Epithelial cell of prostate (primary cell): Measurements from ENCODE around the gene SLC7A8.
A peak's percentile ranks its signal among the peaks of the same experiment; 100 is the strongest.
"Not testable (repeated sequence)": the region's sequence is repeated elsewhere in the genome, so short reads cannot be mapped to it uniquely, and the experiment has no call there.

Experiments
- DNase-seq: peaks from one replicate; pipeline ENCODE4 v3.0.0-alpha.2; 2011; ENCODE audit warnings: low read depth, low spot score
- H3K27ac ChIP-seq: fragments of 450-650 bp; 2 replicates; pipeline ENCODE4 v1.5.1; 2017; ENCODE audit warnings: mild to moderate bottlenecking

Gene SLC7A8

GRCh38 chr14:23183479-23183878 is at the start of gene SLC7A8:
TSS of gene SLC7A8 (minus strand) at chr14:23183660. CDS start at chr14:23182914, 746 bp downstream.
- DNase-seq: no peak
- peak within 1 kb of the TSS; percentile 33 for H3K27ac ChIP-seq

- H3K27ac ChIP-seq, DNase-seq: not testable (repeated sequence)
These were observed 48.9 kb upstream of the SLC7A8 start for GRCh38 chr14:23232241-23232808.

GRCh38 chr14:23228812-23229211 is 45.4 kb upstream of the SLC7A8 start:
- DNase-seq: no peak
- H3K27ac ChIP-seq: no peak overlapping the region

DNA sequence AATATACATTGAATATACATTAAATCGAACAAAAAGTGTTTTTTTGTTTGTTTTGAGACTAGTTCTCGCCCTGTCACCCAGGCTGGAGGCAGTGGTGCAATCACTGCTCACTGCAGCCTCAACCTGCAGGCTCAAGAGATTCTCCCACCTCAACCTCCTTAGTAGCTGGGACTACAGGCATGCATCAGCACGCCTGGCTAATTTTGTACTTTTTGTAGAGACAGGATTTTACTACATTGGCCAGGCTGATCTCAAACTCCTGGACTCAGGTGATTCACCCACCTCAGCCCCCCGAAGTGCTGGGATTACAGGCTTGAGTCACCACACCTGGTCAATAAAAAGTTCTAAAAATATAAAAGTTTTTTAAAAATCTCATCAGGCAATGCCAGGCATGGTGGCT is 44.1 kb upstream of the SLC7A8 start:
- H3K27ac ChIP-seq: no peak overlapping the region
- DNase-seq: no peak

DNA sequence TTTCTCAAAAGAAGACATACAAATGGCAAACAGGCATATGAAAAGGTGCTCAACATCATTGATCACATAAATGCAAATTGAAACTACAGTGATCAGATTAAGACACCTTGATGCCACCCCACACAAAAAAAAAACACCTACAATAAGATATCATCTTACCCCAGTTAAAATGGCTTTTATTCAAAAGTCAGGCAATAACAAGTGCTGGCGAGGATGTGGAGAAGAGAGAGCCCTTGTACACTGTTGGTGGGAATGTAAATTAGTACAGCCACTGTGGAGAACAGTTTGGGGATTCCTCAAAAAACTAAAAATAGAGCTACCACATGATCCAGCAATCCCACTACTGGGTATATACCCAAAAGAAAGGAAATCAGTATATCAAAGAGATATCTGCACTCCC is 41.5 kb upstream of the SLC7A8 start:
- not testable (repeated sequence) for DNase-seq, H3K27ac ChIP-seq

DNA sequence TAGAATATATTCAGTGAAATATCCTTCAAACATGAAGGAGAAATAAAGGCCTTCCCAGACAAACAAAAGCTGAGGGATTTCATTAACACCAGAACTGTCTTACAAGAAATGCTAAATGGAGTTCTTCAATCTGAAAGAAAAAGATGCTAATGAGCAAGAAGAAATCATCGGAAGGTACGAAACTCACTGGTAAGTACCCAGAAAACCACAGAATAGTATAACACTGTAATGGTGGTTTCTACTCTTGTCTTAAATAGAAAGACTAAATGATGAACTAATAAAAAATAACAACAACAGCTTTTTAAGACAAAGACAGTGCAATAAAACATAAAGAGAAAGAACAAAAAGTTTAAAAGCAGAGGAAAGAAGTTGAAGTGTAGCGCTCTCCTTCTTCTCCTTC is 35.6 kb upstream of the SLC7A8 start:
- no peak overlapping the region for H3K27ac ChIP-seq
- no peak for DNase-seq

DNA sequence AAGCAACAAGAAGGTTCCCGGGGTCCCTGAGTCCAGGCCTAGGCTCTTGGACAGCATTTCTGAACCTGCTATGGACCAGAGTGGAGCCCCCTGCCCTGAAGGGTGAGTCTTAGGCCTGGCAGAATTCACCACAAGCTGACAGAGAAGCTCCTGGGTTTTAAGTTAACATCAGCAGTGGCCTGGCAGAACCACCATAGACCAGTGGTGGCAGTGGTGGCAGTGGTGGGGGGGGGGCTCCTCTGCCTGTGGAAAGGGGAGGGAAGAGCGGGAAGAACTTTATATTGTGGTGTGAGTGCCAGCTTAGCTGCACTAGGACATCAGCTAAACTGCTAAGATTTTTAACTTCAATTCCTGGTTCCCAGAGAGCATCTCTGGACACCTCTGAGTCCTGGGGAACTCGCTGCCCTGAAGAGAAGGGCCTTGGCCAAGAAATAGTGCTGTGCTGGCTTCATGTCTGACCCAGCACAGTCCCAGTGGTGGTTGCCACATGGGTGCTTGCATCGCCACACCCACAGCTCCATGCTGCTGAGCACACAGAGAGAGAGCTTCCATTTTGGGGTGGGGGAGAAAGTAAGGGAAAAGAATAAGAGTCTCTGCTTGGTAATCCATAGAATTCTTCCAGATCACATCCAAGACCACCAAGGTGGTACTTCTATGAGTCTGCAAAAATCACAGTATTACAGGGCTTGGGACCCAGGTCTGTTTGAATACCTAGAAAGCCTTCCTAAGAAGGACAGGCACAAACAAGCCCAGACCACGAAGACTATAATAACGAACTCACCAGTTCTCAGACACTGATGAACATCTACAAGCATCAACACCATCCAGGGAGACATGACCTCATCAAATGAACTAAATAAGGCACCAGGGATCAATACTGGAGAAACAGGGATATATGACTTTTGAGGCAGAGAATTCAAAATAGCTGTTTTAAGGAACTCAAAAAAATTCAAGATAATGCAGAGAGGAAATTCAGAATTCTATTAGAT is 33.9 kb upstream of the SLC7A8 start:
- DNase-seq: no peak
- H3K27ac ChIP-seq: peak overlapping the region; percentile 16

DNA sequence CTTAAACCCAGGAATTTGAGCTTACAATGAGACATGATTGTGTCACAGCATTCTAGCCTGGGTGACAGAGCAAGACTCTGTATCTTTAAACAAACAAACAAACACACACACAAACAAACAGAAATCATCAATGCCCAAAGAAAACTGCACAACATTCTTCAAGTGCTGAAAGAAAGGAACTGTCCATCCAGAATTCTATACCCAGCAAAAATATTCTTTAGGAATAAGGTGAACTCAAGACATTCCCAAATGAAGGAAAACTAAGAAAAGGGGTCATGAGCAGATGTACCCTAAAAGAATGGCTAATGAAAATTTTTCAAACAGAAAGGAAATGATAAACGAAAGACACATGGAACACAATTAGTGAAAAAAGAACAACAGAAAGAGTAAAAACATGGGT is 32.0 kb upstream of the SLC7A8 start:
- DNase-seq: no peak
- no peak overlapping the region for H3K27ac ChIP-seq

DNA sequence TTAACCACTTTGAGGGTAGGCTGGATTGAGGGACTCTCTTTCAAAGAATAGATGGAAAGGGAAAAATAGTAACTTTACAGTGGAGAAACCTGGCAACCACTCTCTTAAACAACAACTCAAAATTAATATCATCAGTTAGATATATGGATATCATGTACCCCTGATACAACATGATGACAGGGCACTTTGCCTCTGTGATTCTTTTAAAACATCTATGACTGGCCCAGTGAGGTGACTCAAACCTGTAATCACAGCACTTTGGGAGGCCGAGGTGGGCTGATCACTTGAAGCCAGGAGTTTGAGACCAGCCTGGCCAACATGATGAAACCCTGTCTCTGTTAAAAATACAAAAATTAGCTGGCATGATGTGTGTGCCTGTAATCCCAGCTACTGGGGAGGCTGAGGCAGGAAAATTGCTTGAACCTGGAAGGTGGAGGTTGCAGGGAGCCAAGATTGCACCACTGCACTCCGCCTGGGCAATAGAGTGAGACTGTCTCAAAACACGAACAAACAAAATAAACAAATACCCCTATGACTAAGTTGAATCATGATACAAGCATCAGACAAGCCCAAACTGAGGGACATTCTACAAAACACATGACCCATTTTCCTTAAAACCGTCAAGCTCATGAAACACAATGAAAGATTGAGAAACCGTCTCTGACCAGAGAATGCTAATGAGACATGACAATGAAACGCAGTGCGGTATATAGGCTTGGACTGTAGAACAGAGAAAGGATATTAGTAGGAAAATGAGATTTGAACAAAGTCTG is 26.4 kb upstream of the SLC7A8 start:
- peak; percentile 74 for DNase-seq
- peak overlapping the region; percentile 89 for H3K27ac ChIP-seq

- no peak for DNase-seq
- H3K27ac ChIP-seq: no peak overlapping the region
These were observed 24.9 kb upstream of the SLC7A8 start for GRCh38 chr14:23208324-23208723.

GRCh38 chr14:23207146-23207540 is 23.7 kb upstream of the SLC7A8 start:
- DNase-seq: no peak
- no peak overlapping the region for H3K27ac ChIP-seq

DNA sequence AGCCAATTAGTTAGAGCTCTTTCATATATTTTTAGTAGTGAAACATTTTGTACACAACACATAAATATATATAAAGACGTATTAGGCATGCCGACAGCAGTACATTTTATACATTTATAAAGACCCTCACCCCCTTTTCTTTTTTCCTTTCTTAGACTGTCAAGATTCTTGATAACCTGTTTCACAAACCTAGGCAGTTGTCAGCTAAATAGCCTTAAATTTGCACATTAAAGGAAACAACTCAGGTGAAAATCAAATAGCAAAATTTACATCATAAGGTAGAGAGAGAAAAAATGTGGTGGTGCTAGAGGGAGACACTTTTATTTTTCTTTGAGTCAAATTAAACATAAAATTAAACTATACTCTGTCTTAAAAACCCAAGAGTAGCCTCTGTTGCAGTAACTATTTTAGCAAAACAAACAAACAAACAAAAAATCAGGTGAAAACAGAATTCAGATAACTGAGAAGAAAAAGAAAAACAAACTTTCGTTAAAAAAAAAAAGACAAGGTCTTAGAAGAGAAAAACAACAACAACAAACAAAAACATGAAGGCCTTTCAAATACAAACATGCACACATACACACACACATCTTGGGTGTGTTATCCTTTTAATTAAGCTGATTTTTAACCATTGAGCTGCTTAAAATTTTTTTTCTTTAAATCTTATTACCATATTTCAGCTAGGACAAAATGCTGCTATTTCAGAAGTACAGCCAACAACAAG is 23.1 kb upstream of the SLC7A8 start:
- DNase-seq: no peak
- no peak overlapping the region for H3K27ac ChIP-seq

GRCh38 chr14:23202001-23202400 is 18.5 kb upstream of the SLC7A8 start:
- DNase-seq: no peak
- H3K27ac ChIP-seq: no peak overlapping the region

GRCh38 chr14:23199141-23199540 is 15.7 kb upstream of the SLC7A8 start:
- not testable (repeated sequence) for H3K27ac ChIP-seq, DNase-seq

GRCh38 chr14:23196487-23196886 is 13.0 kb upstream of the SLC7A8 start:
- not testable (repeated sequence) for H3K27ac ChIP-seq, DNase-seq

GRCh38 chr14:23195552-23196101 is 12.2 kb upstream of the SLC7A8 start:
- no peak overlapping the region for H3K27ac ChIP-seq
- no peak for DNase-seq

DNA sequence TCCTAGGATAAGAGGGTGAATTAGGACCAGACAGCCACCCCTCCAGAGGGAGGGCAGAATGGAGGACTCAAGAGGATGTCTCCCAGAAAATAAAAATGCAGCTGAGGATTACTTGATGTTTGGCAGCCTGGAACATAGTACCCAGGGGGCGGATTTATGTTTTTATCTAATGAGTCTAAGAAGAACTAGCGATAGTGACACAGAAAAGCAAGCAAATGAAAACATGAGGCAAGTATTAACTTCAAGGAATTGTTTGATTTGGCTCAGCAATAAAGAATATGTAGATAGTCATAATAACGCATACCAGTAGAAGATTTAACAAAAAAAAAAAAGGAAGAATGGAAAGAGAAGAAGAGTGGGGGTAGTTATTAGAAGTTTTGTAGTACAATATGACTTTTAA is 10.0 kb upstream of the SLC7A8 start:
- no peak overlapping the region for H3K27ac ChIP-seq
- no peak for DNase-seq

DNA sequence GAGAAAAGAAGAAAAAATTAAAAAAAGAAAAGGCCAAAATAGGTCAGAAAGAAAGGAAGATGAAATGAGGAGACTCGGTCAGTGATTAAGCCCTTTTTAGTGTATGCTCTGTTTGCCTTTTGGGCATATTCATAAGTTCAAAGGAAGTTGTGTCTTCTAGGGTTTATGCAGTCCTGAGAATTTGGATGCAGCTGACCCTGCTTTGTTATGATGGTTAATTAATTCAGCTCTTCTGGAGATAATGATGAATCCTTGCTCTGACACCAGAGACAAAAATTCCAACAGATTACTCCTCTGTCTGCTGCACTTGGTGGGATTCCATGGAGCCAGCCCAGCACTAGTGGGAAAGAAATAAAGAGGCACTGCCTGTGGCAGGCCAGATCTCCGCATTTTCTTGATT is 4.5 kb upstream of the SLC7A8 start:
- H3K27ac ChIP-seq: no peak overlapping the region
- DNase-seq: no peak

DNA sequence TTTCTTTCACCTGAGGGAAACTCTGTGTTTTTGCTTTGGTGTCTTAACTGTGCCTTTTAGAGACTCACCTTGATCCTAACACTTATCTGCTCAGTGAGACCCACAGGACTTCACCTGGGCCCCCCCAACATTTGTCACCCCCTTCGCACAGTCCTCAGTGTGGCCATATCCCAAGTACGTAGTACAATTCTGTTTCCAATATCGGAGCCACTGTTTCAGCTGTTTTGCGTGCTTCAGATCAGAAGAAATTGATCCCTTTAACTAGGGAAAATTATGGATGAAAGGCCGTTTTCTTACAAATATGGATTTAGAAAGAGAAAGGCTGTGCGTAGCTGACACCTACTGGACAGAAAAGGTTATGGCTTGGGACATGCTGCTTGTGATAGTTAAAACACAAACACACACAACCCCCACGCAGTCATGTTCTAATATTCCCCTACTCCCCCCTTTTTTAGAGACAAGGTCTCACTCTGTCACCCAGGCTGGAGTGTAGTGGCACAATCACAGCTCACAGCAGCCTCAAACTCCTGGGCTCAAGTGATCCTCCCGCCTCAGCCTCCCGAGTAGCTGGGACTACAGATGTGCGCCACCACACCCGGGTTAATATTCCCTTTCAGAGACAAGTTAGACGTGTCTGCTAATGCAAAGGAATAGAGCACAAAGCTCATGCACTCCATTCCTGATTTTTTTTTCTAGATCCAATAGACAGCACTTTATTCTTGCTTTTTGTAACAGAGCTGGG is 3.6 kb upstream of the SLC7A8 start:
- DNase-seq: no peak
- H3K27ac ChIP-seq: no peak overlapping the region
